ENCODE measurements around the gene KRTAP26-1. TPM values are rescaled to one million over a fixed set of nuclear protein-coding genes. Genes with fewer than 3 reads are reported as not detected.

The KRTAP26-1 gene, protein sequence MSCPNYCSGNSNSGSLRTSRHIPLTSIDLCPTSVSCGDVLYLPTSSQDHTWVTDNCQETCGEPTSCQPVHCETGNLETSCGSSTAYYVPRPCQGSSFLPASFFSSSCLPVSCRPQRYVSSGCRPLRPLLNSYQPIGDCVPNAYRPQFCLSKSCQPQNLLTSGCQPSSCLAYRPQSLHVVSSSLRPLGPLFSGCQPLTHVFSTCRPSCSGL
- not detected in 2 replicates for total RNA-seq

DNA sequence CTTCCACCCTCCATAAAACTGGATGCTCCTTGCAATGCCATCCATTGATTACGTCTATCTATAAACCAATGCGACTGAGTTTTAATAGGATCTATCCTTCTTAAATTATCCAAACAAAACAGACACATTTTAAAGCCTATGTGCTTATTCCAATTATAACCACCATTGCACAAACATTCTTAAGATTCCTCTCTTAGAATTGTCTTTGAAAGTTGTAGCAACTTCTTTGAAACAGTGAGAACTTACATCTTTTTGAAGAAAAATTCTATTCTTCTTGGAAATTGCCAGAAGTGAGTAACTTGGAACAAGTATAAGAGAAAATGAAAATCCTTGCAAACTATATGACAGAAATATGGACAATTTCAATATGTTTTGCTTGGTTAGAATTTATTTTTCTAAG is at the start of gene KRTAP26-1:
TSS of gene KRTAP26-1 (minus strand) at position 101 of the 400 bp plus-strand sequence. CDS start 280 bp downstream, outside the sequence.
- DNase-seq (ENCODE audit: low read depth): no peak

DNA sequence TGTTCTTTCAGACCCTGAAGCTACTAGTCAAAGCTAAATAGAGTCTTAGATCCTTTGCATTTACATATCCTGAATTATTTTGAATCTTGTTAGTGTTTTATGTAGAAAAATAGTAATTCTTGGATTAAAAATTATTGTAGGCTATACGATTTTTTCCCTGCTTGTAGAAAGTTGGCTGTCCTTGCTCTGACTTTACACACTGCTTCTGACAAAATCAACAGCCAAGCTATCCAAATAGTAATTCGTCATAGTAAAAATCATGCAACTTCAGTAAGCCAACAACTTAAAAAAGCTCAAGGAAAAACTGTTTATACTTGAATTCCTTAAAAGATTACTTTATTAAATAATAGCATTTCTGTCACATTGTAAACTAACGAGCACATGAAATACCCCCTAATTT is 35.8 kb upstream of the KRTAP26-1 start:
- DNase-seq (ENCODE audit: low read depth): no peak

DNA sequence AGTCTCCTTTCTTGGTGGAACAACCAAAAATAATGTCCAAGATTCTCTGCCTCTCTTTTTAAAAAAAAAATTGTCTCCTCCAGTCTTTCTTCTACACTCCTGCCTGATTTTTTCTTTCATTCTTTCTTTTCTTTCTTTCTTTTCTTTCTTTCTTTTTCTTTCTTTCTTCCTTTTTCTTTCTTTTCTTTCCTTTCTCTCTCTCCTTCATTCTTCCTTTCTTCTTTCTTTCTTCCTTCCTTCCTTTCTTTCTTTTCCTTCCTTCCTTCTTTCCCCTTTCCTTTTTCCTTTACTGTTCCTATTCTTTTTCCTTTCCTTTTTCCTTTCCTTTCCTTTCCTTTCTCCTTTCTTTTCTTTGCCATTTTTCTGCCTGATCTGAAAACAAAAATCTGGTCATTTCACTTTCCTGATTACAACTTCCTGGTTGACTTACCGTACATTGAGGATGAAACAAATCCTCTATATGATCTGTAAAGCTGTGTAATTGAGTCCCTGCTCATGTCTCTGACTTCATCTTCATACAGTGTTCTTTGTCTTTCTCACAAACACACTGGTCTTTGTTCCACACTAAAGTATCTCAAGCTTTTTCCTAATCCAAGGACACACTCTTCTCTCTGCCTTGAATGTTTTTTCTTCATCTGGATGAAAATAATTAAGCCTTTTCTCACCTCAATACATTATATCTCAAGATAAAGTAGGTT is 34.3 kb upstream of the KRTAP26-1 start:
- no peak for DNase-seq (ENCODE audit: low read depth)

DNA sequence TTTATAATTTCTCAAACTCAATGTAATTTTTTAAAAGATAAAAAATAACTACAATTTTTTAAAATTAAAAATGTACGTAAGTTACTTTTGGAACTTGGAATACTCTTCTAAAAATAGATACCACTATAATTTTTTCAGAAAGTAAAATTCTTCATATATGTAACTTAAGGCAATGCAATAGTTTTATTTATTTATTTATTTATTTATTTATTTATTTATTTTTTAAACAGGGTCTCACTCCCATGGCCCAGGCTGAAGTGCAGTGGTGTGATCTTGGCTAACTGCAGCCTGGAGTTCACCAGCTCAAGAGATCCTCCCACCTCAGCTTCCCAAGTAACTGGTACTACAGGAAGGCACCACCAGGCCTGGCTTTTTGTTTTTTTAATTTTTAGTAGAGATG is 31.4 kb upstream of the KRTAP26-1 start:
- DNase-seq (ENCODE audit: low read depth): no peak

DNA sequence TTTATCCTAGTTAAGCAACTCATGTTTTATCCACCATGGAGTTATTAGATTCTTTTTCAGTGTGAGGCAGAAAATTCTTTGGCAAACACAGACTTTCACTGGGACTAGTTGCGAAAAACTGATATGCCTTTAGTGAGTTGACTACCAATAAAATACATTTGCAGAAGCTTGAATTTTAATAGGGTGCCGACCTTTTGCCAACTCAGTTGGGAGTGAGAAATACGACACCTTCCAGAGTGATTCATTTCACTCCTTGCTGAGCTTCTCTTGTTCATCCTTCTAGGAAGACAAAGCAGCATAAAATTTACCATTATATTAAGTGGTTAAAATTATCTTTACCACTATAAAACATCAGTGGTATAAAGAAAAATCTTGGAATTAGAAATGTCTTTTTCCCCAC is 29.5 kb upstream of the KRTAP26-1 start:
- no peak for DNase-seq (ENCODE audit: low read depth)

DNA sequence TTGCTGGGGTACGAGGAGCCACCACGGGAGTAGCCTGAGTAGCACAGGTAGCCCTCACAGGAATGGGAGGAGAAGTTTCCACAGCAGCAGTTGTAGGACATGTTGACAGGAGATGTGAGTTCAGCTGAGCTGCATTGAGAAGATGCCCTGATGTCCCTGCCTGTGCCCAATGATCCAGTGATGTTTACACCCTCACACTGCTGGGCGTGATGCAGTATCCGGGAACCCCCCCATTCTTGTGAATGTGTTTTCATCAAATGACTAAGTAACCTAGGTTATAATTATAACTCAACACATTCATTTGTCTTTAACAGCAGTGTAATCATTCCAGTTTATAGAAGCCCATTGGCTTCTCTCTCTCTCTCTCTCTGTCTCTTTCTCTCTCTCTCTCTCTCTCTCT is 28.4 kb upstream of the KRTAP26-1 start, which contains the start of gene KRTAP23-1:
TSS of gene KRTAP23-1 (minus strand) at position 101 of the 400 bp plus-strand sequence. CDS start at position 101, 0 bp downstream.
- no peak for DNase-seq (ENCODE audit: low read depth)

DNA sequence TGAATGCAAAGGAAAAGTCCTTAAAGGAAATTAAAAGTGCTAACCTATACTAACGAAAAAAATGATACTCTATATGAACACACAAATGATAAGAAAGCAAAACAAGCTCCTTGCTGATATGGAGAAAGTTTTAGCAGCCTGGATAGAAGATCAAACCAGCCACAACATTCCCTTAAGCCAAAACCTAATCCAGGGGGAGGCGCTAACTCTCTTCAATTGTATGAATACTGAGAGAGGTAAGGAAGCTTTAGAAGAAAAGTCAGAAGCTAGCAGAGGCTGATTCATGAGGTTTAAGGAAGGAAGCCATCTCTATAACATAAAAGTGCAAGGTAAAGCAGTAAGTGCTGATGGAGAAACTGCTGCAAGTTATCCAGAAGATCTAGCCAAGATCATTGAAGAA is 24.9 kb upstream of the KRTAP26-1 start:
- DNase-seq (ENCODE audit: low read depth): no peak

DNA sequence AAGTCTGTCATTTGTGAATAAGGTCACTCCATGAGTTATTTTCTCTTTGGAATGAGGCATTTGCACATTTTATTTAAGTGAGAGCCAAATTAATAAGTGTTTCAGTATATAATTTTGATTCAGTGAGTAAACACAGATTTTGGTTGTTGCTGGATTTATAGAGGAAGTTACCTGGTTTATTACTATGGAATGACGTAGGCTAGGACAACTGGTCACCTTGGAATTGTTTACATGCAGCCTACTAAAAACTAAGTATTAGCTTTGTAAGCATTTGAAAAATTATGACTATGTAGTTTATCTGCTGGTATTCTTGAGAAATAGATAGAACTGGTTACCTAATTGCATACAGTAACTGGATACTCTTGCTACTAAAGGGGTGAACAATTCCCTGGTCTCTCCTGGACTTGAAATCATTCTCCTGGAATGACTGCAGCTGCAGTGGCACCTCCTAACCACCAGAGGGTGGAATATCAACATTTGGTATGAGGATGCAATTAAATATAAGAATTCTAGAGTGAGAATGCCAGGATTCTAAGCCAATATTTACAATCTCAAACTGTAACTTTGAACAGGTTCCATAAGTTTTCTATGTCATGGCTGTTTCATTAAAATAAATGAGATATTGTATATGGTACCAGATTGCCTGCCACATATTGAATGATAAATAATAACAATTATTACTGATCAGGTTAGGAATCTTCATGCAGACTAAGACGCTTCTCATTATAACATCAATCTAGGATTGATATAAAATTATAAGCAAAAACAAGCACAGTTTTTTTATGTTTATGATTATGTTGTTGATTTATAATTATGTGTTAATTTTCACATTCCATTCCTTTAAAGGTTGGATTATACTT is 20.8 kb upstream of the KRTAP26-1 start:
- peak; percentile 15 for DNase-seq (ENCODE audit: low read depth)

DNA sequence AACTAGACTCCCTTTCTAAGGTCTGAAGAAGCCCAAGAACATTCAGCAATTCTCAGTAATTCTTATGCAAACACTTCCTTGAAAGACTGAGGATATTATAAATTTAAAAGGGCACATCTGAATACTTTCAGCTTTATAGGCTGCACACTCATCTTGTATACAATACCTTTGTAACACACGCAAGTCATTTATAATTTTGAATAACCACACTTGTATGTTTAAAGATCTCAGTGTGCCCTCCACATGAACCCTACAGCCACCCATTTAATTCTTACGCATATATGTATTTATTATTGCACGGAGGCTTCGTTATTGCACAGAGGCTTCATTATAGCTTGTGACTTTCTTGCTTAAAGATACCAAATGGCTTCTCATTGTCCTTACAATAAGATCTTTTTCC is 18.6 kb upstream of the KRTAP26-1 start:
- DNase-seq (ENCODE audit: low read depth): no peak

DNA sequence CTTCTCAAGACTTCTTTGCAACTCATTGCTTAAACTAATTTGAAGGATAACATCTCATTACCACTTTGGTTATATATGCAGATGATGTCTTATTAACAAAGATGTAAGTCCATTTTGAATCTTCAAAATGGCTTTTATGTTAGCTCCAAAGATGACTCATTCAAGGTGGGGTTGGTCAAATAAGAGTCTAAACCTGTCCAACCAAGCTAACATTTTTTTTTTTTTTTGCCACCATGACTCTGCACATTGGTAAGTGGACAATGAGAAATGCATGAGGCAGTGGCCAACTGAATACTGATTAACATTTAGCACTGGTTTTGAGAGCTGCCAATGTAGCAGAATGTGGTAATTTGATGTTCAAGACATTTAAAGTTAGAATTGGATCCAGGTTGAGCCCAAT is 17.7 kb upstream of the KRTAP26-1 start:
- no peak for DNase-seq (ENCODE audit: low read depth)

DNA sequence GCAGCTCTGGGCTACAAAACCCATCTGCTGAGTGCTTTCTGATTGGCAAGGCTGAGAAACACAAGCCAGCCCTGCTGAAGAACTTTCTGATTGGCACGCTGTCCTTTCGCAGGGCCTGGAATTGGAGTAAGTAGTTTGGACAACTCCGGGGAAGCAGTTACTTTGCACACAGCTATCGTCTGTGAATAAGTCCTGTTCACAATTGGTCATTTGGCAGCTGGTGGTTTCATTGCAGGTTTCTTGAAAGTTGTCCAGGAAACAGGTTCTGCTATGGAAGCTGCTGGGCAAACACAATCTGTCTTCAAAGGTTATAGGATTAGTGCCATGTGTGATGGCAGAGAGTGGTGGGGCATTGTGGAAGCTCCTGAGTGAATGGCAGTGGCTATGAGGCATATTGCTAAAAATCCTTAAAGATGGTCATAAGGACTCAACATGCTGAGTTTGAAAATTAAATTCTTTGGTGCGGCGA is 17.2 kb upstream of the KRTAP26-1 start, which contains the start of gene KRTAP27-1:
TSS of gene KRTAP27-1 (minus strand) at position 419 of the 469 bp plus-strand sequence. CDS start at position 393, 26 bp downstream.
- DNase-seq (ENCODE audit: low read depth): no peak

DNA sequence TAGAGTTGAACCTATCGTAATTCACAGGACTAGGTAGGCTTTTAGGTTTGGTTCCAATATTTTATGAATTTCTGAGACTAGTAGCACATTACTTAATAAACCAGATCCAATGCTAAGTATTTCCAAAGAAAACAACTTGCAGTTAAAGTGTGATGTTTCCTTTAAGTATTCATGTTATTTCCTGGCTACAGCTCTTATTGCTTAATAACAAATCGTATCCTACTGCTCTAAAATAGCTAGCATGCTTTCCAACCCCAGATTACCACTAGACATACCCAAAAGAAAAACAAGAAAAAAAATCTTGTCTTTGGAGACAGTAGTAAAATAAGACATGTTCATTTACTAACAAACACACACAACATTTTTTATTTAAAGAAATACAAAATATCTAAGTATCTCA is 16.5 kb upstream of the KRTAP26-1 start:
- DNase-seq (ENCODE audit: low read depth): no peak

DNA sequence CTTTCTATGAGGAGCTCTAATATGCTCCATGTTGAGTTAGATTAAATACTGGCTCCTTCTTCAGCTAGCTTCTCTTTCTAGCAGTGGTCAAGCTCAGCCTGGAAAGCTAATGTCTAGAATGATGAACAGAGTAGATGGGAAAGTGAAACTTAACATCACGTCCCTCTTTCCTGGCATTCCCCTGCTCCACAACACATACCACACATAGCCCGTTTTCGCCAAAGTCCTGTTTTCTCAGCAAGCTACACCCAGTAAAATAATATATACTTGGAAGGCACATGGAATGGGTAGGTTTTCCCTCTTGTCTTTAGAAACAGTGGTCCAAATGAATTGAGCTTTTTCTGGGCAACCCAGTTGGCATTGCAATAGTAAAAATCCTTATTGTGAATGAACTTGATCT is 13.6 kb upstream of the KRTAP26-1 start:
- DNase-seq (ENCODE audit: low read depth): no peak

DNA sequence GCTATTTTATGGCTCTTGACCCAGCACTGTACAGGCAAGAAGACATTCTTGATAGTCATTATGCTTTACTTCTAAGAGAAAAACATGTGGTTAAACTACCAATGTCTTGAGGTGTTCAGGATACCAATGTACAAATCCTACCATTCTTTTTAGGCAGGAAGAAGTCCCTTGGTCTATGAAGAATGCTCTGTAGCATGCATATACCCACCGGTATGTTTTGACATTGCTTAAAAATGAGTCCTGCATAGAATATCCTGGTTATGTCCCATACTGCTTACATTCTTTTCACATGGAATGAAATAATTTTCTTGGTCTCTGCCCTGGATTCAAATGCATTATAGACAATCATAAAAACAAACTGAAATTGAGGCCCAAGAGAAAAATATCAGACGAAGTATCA is 12.6 kb upstream of the KRTAP26-1 start:
- DNase-seq (ENCODE audit: low read depth): no peak

DNA sequence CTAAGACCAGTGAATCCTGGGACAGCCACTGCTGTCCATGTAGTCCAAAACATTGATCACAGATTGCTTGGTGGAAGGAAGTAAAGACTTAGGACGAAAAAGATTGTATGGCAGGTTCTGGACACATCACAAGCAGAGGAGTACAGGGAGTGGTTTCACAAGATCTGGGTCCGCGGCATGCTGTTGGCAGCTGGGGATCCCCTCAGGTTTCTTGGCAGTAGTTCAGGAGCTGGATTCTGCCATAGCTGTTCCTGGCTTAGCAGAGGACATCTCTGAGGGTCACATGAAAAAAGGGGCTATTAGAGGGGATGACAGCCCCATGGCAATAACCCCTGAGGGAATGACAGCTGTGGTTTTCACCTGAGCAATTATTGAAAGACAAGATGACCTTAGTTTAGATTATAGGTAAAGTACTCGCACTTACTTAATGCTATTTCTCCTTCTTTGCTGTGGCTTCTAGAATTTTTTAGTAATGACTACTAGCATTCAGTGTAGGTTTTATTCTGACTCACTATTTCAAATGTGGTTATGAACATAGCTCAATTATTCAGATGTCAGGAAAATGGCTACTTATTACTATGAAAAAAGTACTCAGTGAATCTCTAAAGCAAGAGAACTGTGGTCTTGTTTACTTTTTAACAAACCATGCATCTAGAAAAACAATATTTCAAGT is 9.2 kb upstream of the KRTAP26-1 start:
- DNase-seq (ENCODE audit: low read depth): no peak

DNA sequence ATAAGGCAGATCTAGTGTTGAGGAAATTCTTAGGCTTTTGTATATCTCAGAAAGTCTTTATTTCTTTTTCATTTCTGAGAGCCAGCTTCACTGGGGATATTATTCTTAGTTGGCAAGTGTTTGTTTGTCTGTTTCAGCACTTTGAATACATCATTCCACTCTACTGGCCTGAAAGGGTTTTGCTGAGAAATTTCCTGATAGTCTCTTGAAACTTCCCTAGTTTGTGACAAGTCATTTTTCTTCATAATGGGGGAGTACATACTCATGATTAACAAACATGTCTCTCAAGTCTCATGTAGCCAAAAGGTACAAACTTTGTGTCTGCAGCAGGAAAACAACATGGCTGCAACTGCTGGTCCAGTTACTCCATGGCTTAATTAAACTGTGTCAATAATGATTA is 6.3 kb upstream of the KRTAP26-1 start:
- DNase-seq (ENCODE audit: low read depth): no peak

DNA sequence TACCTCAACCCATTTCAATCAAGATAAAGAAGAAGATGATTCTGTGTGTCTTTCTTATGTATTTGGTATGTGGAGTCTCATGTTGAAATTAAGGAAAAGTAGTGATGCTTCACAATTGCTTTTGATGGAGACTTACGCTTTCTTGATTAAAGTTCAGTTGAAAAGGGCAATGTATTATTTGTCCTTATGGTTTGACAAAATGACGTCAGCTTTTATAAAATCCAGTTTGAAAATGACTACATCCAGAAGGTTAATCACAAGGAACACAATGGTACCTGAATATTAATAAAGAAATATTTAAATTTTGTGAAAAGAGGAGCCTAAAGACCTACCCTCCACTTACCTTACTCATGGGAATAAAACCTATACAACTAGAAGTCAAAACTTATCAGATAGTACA is 4.4 kb downstream of the KRTAP26-1 start:
- DNase-seq (ENCODE audit: low read depth): no peak

DNA sequence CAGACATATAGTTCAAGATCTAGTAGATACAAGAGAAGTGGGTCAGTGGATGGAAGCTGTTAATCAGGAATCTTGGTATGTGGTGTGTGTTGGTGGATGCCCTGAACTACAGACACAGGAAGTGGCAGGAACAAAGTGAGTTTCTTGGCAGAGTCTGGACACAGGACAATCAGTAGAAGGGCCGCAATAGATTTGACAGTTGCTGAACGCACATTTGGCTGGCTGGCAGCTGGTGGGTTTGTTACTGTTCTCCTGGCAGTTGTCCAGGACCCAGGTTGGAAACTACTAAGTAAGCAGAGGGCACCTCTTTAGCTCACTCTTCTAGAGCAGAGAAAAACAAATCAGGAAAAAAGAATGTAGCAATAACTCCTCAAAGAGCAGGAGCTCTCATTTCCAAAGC is 13.2 kb downstream of the KRTAP26-1 start:
- no peak for DNase-seq (ENCODE audit: low read depth)

DNA sequence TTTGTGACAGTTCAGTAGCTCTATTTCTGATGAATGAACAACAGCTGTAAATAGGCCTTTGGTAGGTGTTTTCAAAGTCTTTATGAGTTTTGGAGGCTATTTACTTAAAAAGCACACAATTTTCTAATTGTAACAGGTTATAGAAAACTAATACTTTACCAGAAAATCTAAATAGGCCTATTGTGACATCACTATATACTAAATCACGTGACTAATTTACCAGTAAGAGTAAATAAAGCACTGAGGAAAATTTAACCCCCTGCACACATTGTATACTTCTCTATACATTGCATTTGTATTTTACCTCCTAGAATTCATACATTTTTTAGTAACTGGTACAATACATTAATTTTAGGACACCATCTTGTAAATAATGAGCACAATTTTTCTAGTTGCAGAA is 15.0 kb downstream of the KRTAP26-1 start:
- DNase-seq (ENCODE audit: low read depth): no peak

DNA sequence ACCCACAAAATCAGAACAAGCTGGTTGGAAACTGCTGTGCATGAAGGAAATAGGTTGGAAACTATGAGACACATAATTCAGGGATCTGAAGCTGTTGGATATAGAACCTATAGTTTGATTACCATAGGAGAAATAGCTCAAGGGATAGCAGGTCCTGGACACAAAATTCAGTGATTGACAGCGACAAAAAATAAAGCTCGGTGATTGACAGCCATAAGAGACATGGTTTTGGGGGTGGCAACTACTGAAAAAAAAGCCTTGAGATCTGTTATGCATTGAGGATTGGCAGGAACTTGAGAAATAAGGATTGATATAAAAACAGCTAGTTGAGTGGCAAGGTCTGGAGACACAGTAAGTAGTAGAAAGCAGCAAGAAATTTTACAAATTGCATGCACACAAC is 30.9 kb downstream of the KRTAP26-1 start, which contains the start of gene KRTAP25-1:
TSS of gene KRTAP25-1 (minus strand) at position 300 of the 400 bp plus-strand sequence. CDS start at position 276, 24 bp downstream.
- DNase-seq (ENCODE audit: low read depth): no peak

DNA sequence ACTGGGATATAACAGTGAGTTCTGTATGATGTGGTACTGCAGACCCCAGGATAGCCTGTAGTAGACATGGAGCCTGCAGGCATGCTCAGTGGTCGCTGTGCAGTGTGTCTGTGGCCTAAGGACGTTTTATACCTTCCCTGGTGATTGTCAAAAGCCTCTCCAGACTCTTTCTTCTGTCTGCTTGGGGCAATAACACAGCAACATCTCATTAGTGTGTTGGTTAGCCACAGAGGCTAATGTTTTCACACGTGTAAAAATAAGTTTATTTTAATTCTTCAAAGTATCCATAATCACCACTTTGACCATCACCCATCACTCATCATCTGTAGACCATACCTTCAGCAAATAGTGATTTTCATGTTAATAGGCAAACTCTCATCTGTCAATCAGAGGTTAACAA is 37.3 kb downstream of the KRTAP26-1 start, which contains the start of gene KRTAP24-1:
TSS of gene KRTAP24-1 (minus strand) at position 101 of the 400 bp plus-strand sequence. CDS start at position 83, 18 bp downstream.
- DNase-seq (ENCODE audit: low read depth): no peak

All from renal cortical epithelial cell (primary cell).